Measurements from ENCODE around the gene COLEC11.
"Not testable (repeated sequence)": the region's sequence is repeated elsewhere in the genome, so short reads cannot be mapped to it uniquely, and the experiment has no call there.

COLEC11 gene

DNA sequence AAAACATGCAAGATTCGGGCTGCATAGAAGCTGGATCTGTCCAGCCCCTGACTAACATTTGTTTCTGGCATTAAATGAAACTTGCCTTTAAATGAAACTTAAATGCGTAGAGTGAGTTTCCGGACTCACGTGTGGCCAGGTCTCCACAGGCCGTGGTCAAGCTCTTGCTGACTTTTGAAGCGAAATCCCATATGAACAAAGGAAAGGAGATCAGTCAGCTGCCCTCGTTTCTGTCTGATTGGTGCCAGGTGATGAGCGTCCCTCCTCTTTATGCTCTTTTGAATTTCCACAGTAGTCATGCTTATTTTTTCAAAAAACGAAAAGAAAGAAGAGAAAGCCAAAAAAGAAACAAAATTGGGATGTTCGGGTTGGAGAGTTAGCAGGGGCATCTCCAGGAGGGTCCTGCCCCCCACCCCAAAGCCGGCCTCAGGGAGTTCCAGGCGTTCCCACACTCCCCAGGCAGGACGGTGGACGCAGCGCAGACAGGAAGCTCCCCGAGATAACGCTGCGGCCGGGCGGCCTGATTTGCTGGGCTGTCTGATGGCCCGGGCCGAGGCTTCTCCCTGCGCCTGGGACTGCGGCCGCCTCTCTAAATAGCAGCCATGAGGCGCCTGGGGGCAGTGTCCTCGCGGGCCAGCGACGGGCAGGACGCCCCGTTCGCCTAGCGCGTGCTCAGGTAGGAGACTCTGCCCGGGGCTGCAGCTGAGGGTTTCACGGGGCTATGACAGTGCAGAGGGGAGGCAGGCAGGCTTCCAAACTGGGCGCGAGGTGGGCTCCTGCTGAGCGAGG, at the start of gene COLEC11:
TSS of gene COLEC11 (plus strand) at position 620 of the 789 bp plus-strand sequence. CDS start 9,229 bp downstream, outside the sequence.
- DNase-seq (ENCODE audit: low spot score), result peak; percentile 83

DNA sequence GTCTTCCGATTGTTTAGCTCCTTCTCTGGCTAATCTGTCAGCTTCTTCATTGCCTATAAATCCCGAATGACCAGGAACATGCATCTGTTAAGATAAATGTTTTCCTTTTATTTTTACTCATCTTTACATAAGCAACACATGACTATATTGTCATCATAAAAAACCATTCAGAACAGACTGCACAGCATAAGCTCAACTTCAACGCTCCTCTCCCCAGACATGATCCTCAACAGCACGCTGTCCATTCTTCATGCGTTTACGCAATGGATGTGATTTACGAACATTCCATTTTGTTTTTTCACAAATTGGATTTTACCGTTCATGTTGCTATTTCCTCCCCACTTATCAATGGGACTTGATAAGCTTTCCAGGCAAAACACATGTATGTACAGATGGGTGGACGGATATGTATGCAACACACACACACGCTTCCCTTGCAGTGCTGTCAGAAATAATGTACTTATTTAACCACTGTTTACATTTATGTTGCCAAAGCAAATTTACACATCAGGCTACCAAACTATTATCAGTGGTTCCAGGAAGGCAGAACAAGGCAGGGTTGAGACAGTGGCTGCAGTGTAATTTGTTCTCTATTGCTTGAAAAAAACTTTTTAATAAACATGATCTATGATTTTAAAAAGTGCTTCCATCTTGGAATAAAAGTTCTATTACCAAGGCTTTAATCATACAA, 49.0 kb upstream of the COLEC11 start:
- no peak for DNase-seq (ENCODE audit: low spot score)

DNA sequence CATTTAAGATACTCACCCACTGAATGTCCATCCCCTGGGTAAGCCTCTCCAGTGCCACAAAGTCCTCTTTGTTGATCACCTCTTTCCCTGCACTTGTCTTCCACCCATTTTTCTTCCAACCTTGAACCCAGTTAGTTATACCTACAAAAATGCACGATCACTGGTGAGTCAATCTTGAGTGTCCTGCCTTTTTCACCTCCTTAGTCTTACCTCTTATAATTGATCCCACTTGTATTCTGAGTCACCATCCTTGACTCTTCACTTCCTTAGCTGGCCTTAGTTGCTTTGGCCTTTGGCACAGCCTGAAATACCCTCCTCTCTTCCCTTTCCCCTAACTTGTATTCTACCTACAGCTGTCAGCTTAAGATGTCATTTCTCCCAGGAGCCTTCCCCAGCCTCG, 47.0 kb upstream of the COLEC11 start:
- no peak for DNase-seq (ENCODE audit: low spot score)

DNA sequence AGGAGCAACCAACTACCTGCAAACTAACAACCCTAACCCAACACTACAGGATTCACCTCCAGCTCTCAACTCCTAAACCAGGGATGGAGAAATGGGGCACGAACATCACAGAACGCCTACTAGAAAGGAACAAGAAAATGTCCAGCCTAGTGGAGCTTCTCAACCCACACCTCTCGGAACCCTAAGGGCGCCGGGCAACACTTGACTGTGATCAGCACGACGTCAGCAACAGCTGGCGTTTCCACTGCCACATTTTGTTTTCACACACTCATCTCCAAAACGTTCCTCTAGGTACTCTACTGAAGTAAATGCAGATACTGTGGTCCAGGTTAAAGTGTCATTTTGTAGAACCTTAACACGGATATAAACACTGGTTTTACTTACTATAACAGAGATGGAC, 41.0 kb upstream of the COLEC11 start:
- DNase-seq (ENCODE audit: low spot score), result no peak

DNA sequence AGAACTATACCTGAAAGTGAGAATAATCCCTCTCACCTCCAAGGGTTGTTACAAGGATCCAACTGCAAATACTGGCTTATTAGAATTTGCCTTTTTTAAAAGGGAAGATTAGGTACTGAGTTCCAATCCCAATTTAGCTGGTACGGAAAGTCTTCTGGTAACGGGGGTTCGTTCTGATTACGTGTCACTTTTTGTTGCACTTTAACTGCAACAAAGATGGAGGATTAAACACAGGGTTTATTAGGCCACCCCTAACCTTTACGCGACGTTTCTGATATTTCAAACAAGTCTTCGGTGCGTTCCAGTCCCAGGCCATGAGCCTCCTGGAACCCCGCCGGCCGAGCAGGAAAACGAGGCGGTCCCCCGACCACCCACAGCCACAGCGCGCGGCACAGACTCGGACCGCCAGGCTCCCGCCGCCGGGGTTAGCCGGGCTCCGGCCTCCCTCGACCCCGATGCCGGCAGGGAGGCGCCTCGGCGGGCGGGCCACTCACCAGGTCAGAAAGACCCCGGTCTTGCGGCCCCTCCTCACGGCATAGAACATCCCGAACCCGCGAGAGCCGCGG, 37.2 kb upstream of the COLEC11 start:
- DNase-seq (ENCODE audit: low spot score), result no peak

DNA sequence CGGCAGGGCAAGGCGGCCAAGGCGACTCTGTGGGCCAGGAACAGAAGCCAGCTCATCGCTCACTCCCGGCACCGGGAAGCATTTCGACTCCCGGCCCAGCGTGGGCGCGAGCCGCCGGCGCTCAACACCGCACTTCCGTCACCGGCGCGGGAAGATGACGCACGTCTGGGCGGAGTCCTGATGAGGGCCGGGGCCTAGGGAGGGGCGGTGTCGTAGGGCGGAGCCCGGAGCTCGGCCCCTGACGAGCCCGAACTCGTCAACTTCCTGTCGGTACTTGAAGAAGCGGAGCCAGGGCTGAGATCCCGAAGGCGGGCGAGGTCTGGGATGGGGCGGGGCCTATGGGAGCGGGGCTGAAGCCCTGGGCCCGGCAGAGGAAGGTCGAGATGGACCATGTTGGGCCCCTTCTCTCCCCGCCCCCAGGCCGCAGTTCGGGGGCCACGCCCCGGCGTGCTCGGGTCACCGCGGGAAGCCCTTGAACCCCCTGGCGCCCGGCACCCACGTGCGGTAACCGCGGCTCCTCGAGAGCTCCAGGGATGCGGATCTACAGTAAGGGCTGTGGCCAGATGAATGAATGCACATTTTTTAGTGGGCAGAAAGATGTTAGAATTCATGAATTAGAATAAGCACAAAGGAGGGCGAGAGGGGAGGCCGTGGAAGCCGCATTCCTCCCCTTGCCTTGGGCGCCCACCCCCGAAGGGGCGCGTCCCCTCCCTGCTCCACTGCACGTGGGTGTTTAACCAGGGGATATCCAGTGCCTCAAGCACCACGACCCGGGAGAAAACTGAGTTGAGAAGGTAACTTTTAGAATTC, 36.5 kb upstream of the COLEC11 start, which contains the start of gene RNASEH1:
TSS of gene RNASEH1 (minus strand) at position 129 of the 810 bp plus-strand sequence. CDS start at position 56, 73 bp downstream.
- peak; percentile 100 for DNase-seq (ENCODE audit: low spot score)

DNA sequence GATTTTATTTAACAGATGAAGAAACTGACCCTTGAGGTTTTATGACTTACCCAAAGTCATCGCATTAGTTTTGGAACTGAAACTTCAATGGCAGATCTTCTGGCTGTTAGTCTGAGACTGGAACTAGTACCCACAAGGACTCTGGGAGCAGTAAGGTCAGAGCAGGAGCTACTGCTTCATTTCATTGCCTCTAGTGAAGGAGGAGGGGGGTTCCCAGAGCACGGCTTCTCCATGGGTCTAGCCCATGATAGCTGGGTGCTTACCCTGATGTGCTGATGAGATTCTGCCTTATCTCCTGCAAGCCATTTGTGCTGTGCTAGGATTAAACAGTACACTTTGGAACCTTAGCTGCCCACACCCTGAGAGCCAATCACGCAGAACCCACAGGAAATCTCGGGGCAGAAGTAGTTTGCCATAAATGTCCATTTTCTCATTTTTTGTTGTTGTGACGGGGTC, 31.4 kb upstream of the COLEC11 start:
- no peak for DNase-seq (ENCODE audit: low spot score)

DNA sequence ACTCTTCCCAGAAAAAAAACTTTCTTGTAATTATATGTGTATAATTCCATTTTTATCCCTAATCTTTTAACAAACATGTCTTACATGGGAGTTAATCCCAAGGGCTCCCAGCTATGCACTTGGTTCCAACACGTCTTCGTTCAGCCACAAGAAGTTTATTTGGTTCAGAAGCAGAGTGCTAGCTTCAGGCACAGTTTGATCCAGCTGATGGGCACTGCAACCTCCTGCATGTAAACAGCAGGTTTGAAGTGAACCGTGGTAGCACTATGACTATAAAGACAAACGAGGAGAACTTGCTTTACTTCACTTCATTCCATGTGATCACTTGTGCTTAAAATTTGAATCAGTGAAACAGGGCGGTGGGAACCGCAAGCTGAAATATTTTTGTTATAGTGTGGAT, 29.8 kb upstream of the COLEC11 start:
- no peak for DNase-seq (ENCODE audit: low spot score)

DNA sequence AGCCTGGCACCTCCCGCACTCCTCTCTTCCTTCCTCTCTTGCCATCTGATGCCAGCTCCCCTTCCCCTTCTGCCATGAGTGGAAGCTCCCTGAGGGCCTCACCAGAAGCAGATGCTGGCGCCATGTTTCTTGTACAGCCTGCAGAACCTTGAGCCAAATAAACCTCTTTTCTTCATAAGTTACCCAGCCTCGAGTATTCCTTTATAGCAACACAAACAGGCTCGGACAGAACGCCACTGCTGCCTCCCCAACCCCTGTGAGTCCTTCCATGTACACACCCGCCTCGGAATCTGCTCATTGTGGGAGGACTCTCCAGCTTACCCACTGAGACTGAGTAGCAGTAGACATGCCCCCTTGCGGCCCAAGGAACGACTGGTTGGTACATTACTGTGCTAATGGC, 28.1 kb upstream of the COLEC11 start:
- no peak for DNase-seq (ENCODE audit: low spot score)

DNA sequence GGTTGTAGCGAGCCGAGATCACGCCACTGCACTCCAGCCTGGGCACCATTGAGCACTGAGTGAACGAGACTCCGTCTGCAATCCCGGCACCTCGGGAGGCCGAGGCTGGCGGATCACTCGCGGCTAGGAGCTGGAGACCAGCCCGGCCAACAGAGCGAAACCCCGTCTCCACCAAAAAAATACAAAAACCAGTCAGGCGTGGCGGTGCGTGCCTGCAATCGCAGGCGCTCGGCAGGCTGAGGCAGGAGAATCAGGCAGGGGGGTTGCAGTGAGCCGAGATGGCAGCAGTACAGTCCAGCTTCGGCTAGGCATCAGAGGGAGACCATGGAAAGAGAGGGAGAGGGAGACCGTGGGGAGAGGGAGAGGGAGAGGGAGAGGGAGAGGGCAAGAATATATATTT, 25.3 kb upstream of the COLEC11 start:
- not testable (repeated sequence) for DNase-seq (ENCODE audit: low spot score)

DNA sequence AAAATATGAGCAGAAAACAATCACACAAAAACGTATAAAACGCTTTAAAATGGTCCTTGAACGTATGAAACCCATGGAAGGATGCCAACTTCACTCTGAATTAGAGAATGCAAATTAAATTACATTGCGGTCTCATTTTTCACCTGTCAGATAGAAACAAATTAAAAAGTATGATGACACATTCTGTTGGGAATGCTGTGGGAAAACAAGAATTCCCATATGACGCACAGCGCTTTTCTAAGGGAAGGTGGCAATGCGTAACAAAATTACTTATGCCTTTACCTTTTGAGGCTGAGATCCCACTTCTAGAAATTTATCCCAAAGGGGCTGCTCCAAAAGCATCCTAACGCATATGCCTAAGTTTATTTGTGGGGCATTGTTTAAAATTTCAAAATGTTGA, 23.6 kb upstream of the COLEC11 start:
- DNase-seq (ENCODE audit: low spot score), result no peak

DNA sequence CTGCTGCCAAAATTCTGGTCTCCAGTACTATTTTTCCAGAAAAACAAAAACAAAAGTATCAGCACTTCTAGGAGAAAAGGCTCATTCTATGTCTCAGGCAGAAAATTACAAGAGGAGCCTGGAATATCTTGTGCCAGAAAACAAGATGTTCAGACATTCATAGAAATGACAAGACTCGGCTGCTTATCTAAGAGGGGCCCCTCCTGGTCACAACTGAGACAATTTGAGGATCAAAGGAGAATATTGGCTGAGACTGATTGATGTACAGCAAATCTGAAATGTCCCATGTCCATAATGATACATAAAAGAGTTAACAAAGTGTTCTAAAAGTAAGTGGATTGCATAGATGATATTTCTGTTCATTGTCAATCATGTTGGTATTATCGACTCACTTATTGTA, 22.3 kb upstream of the COLEC11 start:
- no peak for DNase-seq (ENCODE audit: low spot score)

DNA sequence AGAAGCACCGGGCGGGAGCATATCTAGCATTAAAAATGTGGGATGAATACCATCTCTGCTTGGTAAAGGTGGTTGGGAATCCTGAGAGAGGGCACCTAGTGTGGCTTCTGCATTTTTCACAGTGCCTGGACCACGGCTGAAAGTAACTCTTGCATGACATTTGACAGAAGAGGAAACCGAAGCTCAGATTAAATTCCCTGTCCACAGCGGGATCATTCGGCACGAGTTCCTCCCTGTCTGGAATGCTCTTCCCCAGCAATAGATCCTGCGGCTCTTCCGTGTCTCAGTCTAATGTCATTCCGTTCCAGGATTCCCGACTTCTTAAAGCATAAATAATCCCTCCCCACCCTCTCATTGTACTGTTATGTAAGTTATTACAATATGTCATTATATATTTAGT, 20.8 kb upstream of the COLEC11 start:
- DNase-seq (ENCODE audit: low spot score), result no peak

DNA sequence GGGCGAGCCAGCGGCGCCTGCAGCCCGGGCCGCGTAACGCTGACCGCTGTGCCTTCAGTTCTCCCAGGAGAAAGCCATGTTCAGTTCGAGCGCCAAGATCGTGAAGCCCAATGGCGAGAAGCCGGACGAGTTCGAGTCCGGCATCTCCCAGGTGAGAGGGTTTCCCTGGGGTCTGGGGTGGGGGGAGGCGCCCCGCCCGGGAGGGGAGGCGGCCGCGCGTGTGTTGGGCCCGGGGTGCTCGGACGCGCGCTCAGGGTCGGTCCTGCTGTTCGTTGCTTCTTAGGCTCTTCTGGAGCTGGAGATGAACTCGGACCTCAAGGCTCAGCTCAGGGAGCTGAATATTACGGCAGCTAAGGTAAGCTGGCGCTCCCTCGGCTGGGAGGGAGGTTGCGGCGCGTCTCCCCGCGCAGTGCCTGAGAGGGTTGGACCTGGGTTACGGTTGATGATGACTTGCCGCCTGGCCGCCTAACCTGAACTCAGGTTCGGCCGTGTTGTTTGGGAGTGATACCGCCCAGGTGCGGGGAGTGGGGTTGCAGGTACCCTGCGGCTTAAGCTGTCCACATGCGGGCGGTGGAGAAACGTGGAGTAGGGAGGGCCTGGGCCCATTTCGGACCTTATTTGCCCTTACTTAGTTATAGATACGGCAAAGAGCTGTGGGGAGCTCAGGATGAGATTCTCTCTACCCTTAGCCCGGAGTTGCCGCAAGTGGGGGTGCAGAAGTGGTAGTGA, 19.2 kb upstream of the COLEC11 start:
- no peak for DNase-seq (ENCODE audit: low spot score)

DNA sequence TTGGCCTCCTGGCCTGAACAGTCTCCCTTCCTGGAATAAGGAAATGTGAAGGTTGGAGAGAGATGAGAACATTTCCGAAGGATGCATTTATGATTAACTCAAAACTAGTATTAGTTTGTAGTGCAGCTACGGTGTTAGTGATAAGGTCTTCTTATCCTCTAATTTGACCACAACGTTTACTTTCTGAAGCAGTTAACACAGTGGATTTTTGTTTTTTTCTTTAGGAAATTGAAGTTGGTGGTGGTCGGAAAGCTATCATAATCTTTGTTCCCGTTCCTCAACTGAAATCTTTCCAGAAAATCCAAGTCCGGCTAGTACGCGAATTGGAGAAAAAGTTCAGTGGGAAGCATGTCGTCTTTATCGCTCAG, 18.7 kb upstream of the COLEC11 start:
- not testable (repeated sequence) for DNase-seq (ENCODE audit: low spot score)

DNA sequence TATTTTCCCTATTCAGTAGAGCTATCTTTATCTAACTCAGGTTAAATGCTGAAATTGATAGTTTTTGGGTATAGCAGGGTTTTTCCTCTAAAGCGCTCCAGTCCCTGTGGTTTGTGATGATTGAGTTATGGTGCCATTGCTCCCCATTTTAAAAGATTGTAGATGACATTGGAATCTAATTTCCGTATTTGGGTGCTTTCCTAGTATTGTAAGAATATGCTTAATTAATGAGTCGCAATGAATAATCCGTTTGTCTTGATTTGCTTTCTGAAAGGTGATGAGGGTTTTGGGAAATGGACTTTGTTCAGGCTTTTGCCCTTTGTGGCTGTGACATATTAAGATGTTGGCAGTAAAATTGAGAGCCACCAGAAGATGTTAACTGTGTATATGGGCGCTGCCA, 15.9 kb upstream of the COLEC11 start:
- DNase-seq (ENCODE audit: low spot score), result no peak

DNA sequence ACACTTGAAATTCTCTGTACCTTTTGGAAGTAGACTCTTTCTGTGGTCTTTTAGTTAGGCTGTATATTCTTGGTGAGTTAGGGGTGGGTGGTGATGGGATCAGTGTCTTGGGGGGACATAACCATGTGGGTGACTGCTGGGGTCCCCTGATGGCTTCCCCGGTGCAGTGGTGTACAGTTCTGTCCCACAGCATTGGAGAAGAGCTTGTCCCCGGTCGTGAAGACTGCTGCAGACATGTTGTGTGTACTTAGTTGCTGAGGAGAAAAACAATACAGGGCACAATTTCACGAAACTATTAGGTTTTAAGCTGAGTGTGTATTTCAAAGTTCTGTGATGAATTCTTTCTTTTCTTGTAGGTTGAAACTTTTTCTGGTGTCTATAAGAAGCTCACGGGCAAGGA, 14.5 kb upstream of the COLEC11 start:
- no peak for DNase-seq (ENCODE audit: low spot score)

DNA sequence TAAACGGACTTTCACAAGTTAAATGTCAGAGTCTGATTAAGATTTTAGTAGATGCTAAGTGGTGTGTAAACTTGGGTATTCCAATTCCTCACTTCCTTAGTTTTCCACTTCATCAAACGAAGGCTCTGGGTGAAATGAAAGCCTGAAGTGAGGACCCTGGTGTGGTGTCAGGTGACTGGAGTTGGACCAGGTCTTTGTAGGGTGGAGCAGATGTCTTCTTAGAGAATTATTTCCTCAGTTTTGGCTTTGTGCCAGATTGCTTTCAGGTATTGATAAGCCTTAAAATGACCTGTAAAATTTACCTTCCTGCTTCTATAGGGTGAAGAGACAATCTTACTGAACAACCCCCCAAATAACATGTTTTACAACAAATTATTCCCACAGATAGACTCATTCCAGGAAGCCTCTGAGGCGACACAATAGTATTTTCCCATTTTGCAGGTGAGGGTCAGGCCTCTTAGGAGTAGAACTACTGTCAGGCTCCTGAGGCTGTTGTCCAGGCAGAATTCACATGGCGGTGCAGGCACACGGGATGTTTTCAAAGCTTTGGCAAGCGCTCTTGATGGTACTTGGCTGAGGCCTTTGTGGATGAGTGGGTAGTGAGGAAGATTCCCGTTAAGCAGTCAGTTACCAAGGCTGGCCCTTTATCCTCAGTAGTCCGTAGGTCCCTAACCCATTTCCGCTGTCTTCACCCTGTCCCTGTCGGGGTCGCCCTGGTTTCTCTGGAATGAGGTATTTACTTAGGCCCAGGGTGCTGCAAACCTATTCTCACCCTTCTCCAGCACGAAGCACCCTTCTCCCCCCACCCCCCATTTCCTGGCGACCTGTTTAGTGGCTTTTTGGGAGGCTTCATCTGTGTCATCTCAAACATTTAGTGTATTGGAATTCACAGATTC, 13.3 kb upstream of the COLEC11 start:
- DNase-seq (ENCODE audit: low spot score), result no peak

DNA sequence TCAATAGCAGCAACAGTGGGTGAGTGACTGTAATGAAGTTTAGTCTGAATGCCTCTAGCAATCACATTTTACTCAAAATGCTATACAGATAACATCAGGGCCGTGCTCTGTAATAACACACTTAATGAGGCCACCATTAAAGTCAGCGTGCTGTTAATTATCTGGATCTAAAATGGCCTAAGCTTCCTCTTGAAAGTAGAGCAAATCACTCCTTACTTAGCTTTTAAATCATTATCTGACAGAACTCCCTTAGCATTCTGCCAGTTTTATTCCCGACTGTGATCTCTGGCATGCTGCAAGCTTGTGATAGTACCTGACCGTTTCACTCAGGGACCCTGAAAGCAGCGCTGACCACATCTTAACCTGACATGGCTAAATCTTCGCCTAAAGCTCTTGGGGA, 10.8 kb upstream of the COLEC11 start:
- no peak for DNase-seq (ENCODE audit: low spot score)

DNA sequence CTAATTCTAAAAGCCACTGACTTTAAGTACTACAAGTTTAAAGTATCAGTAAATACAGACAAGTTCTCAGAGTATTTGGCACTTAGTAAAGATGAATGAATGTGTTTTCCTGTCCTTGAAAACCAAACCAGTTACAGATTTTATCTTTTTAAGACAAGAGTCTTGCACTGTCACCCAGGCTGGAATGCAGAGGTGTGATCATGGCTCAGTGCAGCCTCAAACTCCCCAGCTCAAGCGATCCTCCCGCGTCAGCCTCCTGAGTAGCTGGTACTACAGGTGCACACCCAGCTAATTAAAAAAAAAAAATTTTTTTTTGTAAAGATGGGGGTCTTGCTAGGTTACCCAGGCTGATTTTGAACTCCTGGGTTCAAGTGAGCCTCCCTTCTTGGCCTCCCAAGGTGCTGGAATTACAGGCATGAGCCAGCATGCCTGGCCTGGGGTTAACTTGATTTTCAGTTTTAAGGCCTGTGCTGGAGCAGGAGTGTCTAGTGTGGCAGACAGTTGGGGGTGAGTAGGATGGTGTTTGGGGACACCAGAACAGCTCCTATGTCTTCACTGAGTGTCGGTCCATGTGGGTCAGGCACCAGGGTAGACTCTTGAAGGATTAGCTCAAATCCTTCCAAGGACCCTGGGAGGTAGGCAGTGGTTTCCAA, 10.2 kb upstream of the COLEC11 start:
- no peak for DNase-seq (ENCODE audit: low spot score)
